ENCODE data around the gene MIPOL1.

GRCh38 chr14:37464192-37464858, 266.6 kb downstream of the MIPOL1 start:
- TF ChIP-seq MXI1 (IDR thresholded peaks at IDR 0.05; ENCODE audit: borderline replicate concordance, low read depth, low read length) = no peak
- TF ChIP-seq REST (IDR thresholded peaks at IDR 0.05; ENCODE audit: borderline replicate concordance in 1 of 2, low read depth in 1 of 2, low read length in 2 of 2) = no peak
- TF ChIP-seq CEBPB (IDR thresholded peaks at IDR 0.05; ENCODE audit: borderline replicate concordance, low read depth, low read length) = no peak
- TF ChIP-seq ZNF235 (CRISPR knock-in tag; IDR thresholded peaks at IDR 0.05; ENCODE audit: borderline replicate concordance) = no peak
- no peak for TF ChIP-seq MEIS2 (CRISPR knock-in tag; IDR thresholded peaks at IDR 0.05)
- TF ChIP-seq TAF1 (CRISPR knock-in tag; IDR thresholded peaks at IDR 0.05) = no peak
- TF ChIP-seq YY1 (IDR thresholded peaks at IDR 0.05; ENCODE audit: insufficient read depth, insufficient replicate concordance, low read depth, low read length) = no peak
- no peak for TF ChIP-seq ZNF687 (CRISPR knock-in tag; IDR thresholded peaks at IDR 0.05)
- TF ChIP-seq ZBTB43 (CRISPR knock-in tag; conservative IDR thresholded peaks at IDR 0.05) = no peak
- no peak for TF ChIP-seq PLSCR1 (CRISPR knock-in tag; IDR thresholded peaks at IDR 0.05; ENCODE audit: borderline replicate concordance)
- TF ChIP-seq SMARCC2 (IDR thresholded peaks at IDR 0.05) = no peak; the same call in 1 of the 2 replicates
- TF ChIP-seq CTCF (CRISPR knock-in tag; IDR thresholded peaks at IDR 0.05) = no peak
